Suppressor macrophage (primary cell): ENCODE results near the gene SLC38A10.

ENCODE experiments used
- DNase-seq, 4 experiments: peaks; one replicate each; pipeline ENCODE4 v3.0.0-alpha.2; 2020 to 2022

Gene SLC38A10

GRCh38 chr17:81276781-81277180 is 18.3 kb downstream of the SLC38A10 start:
- no peak for DNase-seq

DNA sequence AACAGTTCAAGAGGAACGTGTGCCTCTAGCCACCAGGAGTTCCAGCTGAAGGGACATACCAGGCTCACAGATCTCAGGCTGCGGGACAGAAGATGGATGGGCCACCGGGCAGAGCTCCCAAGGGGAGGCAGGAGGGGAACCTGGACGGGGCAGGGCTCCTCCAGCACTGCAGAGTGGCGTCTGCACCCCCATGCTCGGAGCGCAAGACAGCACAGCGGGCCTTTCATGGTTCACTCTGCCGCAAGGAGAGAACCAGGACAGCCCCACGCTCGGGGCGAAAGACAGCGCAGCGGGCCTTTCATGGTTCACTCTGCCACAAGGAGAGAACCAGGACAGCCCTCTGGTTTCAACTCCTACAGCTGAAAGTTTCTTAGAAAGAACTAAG is 20.6 kb downstream of the SLC38A10 start:
- DNase-seq, result no peak

DNA sequence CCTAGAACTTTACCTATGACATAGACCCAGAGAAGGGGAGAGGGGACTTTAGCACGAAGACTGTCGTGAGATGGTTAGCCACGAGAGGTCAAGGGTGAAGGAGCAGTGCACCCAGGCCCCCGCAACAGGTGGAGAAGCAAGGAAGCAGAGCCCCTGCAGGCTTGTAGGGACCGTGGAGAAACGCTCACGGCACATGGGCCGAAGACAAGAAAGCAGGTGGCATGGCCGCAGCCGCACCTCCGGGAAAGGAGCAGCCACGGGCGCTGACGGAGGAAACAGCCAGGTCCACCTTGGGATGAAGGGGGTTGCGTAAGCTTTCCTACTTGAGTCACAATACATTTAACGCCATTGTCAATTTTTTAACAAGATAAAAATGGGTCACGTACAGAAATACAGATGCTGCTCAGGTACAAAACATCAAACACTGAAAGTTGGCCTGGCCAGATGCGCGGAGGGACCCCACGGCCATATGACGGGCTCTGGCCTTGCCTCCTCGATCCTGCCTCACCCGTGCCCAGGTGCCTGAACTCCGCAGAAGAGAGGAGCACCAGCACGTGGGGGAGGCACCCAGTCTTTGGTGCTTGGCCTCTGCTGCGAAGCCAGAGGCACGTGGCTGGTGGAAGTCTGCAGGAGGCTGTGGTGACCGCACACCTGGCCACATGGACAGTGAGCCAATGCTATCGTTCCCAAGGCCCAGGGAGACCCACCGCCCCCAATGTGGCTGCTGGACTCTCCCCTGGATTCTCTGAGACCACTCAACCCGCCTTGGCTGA is 21.2 kb downstream of the SLC38A10 start:
- DNase-seq, result no peak

DNA sequence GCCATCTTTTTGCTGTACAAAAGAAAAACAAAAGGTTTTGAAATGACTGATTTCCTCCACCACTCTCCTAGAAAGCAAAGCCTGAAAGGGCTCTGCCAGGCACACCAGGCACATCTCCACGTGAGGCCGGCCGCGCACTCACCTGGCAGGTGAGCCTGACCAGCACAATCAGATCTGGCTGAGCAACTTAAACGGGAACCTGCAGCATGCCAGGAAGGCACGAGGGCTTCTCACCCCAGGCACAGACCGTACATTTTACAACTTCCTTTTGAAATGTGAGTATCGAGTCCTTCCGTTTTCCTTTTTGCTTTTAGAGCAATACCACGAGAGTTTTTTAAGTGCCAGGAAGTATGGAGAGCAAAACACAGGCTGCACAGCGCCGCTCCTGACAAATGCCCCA is 22.5 kb downstream of the SLC38A10 start:
- DNase-seq, result peak; percentile 24 to 62 (median 52)

GRCh38 chr17:81271226-81271625 is 23.9 kb downstream of the SLC38A10 start:
- no peak for DNase-seq

- DNase-seq, result peak in 2 of 4 experiments; percentile 25 to 37
Measured at GRCh38 chr17:81270279-81270678, 24.8 kb downstream of the SLC38A10 start.

GRCh38 chr17:81267390-81268067 is 27.6 kb downstream of the SLC38A10 start:
- peak in 3 of 4 experiments; percentile 32 to 44 (median 33) for DNase-seq

GRCh38 chr17:81265576-81265975 is 29.5 kb downstream of the SLC38A10 start:
- no peak for DNase-seq

- DNase-seq, result no peak
Measured at GRCh38 chr17:81264640-81265039, 30.5 kb downstream of the SLC38A10 start.

GRCh38 chr17:81263371-81264181 is 31.5 kb downstream of the SLC38A10 start:
- no peak for DNase-seq

GRCh38 chr17:81261582-81262336 is 33.3 kb downstream of the SLC38A10 start:
- DNase-seq, result no peak

GRCh38 chr17:81261096-81261495 is 34.0 kb downstream of the SLC38A10 start:
- no peak for DNase-seq

DNA sequence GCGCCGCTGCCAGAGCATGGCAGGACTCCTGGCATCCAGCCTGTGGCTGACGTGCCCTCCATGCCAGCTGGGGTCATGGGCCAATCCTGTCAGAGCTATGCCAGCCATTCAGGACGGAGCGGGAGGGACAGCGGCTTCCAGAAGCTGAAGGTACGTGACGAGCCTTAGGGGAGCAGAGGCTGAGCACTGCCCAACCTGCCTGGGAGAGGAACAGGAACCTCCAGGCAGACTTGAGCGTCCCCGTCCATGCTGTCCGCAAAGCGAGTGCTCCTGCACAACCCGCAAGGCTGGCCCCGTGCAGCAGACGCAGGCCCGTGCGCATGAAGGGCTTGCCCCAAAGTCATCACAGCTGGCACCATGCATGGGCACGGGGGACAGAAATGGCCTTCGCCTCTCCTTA is 34.5 kb downstream of the SLC38A10 start:
- no peak for DNase-seq

DNA sequence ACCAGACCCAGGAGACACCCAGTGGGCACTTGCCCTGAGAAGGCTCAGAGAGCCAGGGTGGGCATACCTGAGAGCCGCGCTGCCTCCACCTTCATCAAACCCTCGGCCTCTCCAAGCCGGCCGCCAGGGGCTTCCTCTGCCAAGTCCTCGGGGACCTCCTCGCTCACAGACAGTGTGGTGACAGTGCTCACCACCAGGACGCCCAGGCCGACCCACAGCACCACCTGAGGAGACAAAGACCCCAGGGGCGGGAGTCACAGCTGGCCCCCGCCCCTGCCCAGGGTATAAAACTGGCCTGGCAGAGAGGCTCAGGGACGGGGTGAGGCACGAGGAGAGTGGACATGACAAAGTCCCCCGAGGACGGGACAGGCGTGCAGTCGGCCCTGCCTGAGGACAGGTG is 34.9 kb downstream of the SLC38A10 start:
- no peak for DNase-seq

- no peak for DNase-seq
Measured at GRCh38 chr17:81259058-81259605, 36.0 kb downstream of the SLC38A10 start.

DNA sequence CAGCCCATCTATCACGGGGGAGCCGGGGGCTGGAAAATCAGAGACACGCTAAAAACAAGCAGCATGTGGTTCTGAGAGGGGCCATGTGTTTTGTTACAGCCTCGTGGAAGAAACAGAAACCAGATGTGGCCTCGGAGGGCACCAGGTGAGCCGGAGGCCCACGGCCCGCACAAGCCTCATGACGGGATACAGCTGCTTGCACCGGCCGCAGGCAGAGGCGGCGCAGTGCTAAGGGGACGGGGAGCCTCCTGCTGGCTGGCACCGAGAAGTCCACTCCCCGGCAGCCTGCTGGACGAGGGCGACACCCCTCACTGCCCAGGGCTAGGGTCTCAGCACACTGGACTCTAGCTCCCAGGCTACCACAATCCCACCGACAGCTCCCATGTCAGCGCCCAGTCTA is 36.8 kb downstream of the SLC38A10 start:
- no peak for DNase-seq

- no peak for DNase-seq
Measured at GRCh38 chr17:81257533-81257932, 37.6 kb downstream of the SLC38A10 start.

DNA sequence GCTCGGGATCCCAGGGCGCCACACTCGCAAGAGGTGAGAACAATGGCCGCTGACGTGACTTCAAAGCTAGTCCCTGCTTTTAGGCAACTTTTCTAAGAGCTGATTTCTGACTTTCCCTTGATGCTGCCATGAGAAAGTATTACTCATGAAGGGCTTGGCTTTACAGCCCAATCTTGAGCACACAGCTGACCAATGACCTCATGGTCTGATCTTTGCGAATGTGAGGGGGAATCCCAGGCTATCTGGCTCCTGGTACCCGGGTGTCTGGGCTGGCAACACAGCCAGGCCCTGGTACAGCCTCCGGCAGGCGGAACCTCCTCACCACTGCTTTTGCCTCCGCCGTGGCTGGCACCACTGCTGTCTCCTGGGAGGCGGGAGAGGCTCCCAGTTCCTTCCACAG is 38.5 kb downstream of the SLC38A10 start:
- DNase-seq, result peak; percentile 6 to 47 (median 27)

DNA sequence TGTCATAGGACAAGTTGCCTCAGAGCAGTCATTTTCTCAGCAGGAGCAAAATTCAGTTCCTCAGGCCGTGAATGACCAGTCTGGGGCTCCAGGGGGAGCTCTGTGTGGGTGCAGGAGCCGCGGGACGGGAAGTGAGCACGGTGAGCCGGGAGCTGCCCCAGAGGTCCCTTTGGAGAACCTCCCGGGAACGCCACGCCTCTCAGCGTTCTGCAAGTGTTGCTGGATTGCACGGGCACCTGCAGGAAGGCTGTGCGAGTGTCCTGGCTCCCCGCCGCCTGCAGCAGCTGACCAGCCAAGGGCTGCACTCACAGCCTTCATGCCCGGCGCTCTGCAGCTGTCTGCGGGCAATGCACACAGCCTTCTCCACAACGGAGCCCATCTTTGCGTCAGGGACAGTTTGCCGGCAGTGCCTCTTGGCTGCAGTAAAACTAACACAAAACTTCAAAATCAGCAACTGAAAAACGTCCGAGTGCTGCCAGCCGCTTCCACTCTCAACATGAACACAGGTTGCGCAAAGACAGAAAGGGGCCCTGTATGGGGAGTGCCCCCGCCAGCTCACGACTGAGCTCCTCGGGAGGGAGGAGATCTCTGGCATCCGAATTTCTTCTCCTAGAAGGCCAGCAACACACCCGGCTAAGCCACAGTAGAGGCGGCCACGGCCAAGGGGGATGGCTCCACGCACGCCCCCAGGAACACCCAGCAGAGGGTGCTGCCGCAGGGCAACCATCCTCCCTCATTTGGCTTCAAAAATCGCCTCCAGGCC is 40.0 kb downstream of the SLC38A10 start:
- peak; percentile 89 to 93 (median 92) for DNase-seq

DNA sequence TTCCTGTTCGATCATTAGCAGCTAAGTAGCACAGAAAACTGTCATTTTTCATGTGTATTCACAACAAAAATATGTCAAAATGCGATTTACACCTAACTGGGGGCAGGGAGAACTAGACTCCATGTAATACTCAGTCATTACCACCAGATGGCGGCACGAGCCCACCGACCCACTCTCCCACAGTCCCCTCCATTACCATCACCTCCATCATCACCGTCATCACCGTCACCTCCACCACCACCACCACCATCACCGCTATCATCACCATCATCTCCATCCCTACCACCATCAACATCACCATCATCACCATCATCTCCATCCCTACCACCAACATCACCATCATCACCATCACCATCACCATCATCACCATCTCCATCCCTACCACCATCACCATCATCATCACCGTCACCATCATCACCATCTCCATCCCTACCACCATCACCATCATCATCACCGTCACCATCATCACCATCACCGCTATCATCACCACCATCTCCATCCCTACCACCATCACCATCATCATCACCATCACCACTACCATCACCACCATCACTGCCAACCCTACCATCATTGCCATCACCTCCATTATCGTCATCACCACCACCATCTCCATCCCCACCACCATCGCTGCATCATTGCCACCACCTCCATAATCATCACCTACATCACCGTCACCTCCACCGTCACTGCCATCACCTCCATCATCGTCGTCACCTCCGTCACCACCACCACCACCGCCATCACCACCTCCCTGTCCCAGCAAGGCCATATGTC is 41.6 kb downstream of the SLC38A10 start:
- peak; percentile 34 to 59 (median 50) for DNase-seq

DNA sequence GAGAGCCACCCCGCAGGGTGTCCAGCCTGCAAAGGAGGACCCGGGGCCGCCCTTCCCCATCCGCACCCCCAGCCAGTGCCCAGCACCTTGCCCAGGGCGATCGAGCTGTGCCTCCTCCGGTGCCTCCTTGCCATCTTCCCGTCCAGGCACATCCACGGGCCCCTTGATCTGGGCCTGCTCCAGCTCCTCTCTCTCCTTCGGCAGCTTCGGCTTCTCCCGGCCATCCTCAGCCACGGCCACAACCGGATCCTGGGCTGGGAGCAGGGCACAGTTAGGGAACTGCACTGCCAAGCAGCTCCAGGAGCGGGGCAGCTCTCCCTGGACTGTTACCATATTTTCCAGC is 42.1 kb downstream of the SLC38A10 start:
- no peak for DNase-seq
